ENCODE measurements around the gene STX19. TPM values are rescaled to one million over a fixed set of nuclear protein-coding genes. Genes with fewer than 3 reads are reported as not detected.

STX19 gene
- not detected for total RNA-seq

GRCh38 chr3:94028093-94028837, at the start of gene STX19:
Gene STX19, minus strand, starts transcription at chr3:94028597. Its CDS starts 13,328 bp downstream, at chr3:94015269.
- Histone ChIP-seq H3K4me3 (ENCODE audit: low read length) (no peak within 1 kb of the TSS), H3K27me3 (ENCODE audit: insufficient read depth, low read length) (no peaks in the 10 kb centered on the region), H3K4me1 (ENCODE audit: insufficient read depth, low read length) (no peaks in the 10 kb centered on the region), H3K9me3 (ENCODE audit: low read depth, low read length) (no peaks in the 10 kb centered on the region)

GRCh38 chr3:94076055-94076454, 47.7 kb upstream of the STX19 start:
- Histone ChIP-seq H3K9me3 (ENCODE audit: low read depth, low read length) (no peaks in the 10 kb centered on the region), H3K4me1 (ENCODE audit: insufficient read depth, low read length) (peaks cover 18% of the 10 kb centered on the region), H3K4me3 (ENCODE audit: low read length) (no peak overlapping the region), H3K27me3 (ENCODE audit: insufficient read depth, low read length) (no peaks in the 10 kb centered on the region)

DNA sequence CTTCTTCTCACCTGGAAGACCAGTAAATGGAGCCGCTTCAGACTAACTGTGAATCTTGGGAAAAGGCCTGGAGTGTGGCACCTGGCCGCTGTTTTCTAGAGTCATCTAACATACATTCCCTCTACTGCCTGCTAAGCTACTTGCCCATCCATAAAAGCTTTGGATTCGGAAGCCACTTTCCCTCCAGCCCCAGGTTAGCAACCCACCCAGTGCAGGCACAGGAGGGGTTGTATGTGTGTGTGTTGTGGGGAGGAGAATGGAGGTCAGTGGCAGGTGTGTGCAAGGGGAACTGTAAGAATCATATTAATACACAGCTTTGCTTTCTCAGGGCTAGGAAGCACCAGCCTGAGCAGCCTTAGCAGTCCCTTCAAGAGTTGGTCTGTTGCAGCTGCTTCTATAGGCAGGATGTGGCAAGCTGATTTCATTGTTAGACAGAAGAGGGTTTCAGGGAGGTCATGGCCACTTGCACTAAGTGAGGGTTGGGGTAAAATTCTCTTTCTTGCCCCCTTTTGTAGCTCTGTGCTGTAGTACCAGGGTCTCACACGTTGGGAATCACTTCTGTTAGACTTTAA, 43.4 kb upstream of the STX19 start:
- Histone ChIP-seq H3K27me3 (ENCODE audit: insufficient read depth, low read length) (no peaks in the 10 kb centered on the region), H3K9me3 (ENCODE audit: low read depth, low read length) (no peaks in the 10 kb centered on the region), H3K4me3 (ENCODE audit: low read length) (no peak overlapping the region), H3K4me1 (ENCODE audit: insufficient read depth, low read length) (peaks cover 6% of the 10 kb centered on the region)

DNA sequence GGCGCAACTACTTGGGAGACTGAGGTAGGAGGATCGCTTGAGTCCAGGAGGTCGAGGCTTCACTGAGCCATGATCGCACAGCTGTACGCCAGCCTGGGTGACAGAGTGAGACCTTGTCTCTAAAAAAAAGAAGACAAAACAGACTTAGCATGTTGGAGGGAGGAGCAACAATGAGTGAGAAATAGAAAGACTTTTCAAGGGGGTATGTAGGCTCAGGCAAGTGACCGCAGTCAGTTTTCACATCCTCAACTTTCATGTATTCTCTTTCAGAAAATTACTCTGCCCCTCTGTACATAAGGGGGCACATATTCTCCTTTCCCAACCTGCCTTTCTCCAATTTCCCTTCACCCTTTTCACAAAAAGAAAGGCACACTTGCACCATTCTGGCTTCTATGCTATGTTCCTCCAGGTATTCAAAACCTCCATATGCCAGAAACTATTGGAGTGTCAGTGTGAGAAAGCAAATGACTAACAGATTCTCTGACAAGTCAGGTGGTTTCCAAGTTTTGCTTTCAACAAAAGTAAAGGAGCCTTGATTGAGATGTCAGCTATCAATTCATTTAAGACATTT, 42.0 kb upstream of the STX19 start:
- Histone ChIP-seq H3K4me1 (ENCODE audit: insufficient read depth, low read length) (peaks cover 6% of the 10 kb centered on the region), H3K9me3 (ENCODE audit: low read depth, low read length) (no peaks in the 10 kb centered on the region), H3K4me3 (ENCODE audit: low read length) (no peak overlapping the region)

DNA sequence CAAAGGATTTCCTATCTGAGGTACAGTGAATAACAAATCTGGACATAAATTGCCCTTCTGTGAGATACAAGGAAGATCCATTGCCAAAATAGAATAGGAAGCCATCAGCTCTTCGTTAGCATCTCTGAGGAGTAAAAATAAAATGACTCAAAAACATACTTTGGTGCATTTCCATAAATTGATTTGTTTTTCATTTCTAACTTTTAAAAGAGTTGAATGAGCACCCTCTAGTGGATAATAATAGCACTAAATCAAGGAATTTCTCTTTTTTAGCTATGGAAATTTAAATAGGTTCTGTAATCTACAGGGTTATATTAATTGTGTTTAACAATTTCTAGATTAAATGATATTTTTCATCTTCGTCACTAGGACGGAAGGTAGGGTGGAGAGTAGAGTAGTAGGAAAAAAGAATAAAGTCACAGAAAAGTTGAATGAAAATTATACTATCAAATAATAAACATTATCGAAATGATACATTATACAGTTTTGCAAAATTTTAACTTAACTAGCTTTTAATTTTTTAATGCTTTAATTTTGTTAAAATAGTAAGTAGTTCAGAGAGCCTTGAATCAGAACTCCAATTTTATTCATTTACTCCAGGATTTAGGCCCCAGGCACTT, 40.9 kb upstream of the STX19 start:
- no peaks in the 10 kb centered on the region for H3K9me3 ChIP-seq (ENCODE audit: low read depth, low read length)
- H3K27me3 ChIP-seq (ENCODE audit: insufficient read depth, low read length) = no peaks in the 10 kb centered on the region
- H3K4me1 ChIP-seq (ENCODE audit: insufficient read depth, low read length) = peaks cover 16% of the 10 kb centered on the region
- H3K4me3 ChIP-seq (ENCODE audit: low read length) = no peak overlapping the region

More for the DNA sequence above, 42.0 kb upstream of the STX19 start:
- H3K27me3 ChIP-seq (ENCODE audit: insufficient read depth, low read length) = no peaks in the 10 kb centered on the region

DNA sequence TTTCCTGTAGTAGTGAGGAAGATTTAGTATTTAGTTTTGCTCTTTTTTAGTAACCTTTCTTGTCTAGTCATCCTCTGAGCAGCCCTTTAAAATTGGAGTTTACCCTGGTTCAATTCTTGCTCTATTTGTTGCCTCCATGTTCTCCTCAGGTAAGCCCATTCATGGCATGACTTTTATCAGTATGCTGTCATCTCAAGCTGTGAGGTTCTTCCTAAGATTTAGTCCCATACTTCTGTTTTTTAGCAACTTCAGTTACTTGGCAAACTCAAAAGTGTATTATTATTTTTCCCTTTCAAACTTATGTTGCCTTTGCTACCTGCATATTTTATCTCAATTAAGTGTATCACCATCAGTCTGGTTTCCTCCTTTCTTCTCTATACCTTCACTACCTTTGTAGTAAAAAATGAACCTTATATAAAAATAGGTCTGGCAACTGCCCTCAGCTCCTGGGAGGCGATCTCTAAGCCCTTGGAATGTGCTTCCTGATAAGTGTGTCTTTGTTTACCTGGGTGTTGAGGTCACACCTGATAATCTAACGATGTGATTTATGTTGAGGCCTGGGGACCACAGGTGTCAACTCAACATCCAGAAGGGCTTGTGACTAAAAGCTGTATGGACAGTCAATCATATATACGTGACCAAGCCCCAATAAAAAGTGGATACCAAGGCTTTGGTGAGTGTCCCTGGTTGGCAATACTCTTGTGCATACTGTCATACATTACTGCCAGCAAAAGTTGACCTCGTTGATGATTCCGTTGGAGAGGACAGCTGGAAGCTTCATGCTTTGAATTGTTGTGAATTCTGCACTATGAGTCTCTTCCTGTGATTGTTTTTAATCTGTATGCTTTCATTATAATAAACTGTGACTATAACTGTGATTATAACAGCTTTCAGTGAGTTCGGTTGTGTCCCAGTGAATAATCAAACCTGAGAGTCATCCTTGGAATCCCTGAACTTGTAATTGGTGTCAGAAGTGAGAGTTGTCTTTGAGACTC, 38.4 kb upstream of the STX19 start:
- Histone ChIP-seq H3K4me1 (ENCODE audit: insufficient read depth, low read length) (peaks cover 27% of the 10 kb centered on the region), H3K9me3 (ENCODE audit: low read depth, low read length) (no peaks in the 10 kb centered on the region), H3K27me3 (ENCODE audit: insufficient read depth, low read length) (no peaks in the 10 kb centered on the region), H3K4me3 (ENCODE audit: low read length) (no peak overlapping the region)

- H3K9me3 ChIP-seq (ENCODE audit: low read depth, low read length) = no peaks in the 10 kb centered on the region
- no peak overlapping the region for H3K4me3 ChIP-seq (ENCODE audit: low read length)
- peaks cover 24% of the 10 kb centered on the region for H3K4me1 ChIP-seq (ENCODE audit: insufficient read depth, low read length)
- no peaks in the 10 kb centered on the region for H3K27me3 ChIP-seq (ENCODE audit: insufficient read depth, low read length)
These were observed 37.6 kb upstream of the STX19 start for GRCh38 chr3:94065819-94066480.

- H3K4me1 ChIP-seq (ENCODE audit: insufficient read depth, low read length) = peaks cover 24% of the 10 kb centered on the region
- no peaks in the 10 kb centered on the region for H3K9me3 ChIP-seq (ENCODE audit: low read depth, low read length)
- no peak overlapping the region for H3K4me3 ChIP-seq (ENCODE audit: low read length)
- H3K27me3 ChIP-seq (ENCODE audit: insufficient read depth, low read length) = no peaks in the 10 kb centered on the region
These were observed 36.7 kb upstream of the STX19 start for GRCh38 chr3:94065122-94065521.

GRCh38 chr3:94064243-94064860, 36.0 kb upstream of the STX19 start:
- H3K27me3 ChIP-seq (ENCODE audit: insufficient read depth, low read length) = no peaks in the 10 kb centered on the region
- no peak overlapping the region for H3K4me3 ChIP-seq (ENCODE audit: low read length)
- H3K4me1 ChIP-seq (ENCODE audit: insufficient read depth, low read length) = peaks cover 24% of the 10 kb centered on the region
- H3K9me3 ChIP-seq (ENCODE audit: low read depth, low read length) = no peaks in the 10 kb centered on the region

- Histone ChIP-seq H3K4me1 (ENCODE audit: insufficient read depth, low read length) (peaks cover 24% of the 10 kb centered on the region), H3K27me3 (ENCODE audit: insufficient read depth, low read length) (no peaks in the 10 kb centered on the region), H3K4me3 (ENCODE audit: low read length) (peak overlapping the region; percentile 71), H3K9me3 (ENCODE audit: low read depth, low read length) (no peaks in the 10 kb centered on the region)
These were observed 35.2 kb upstream of the STX19 start for GRCh38 chr3:94063496-94064119.

- Histone ChIP-seq H3K4me3 (ENCODE audit: low read length) (peak within 1 kb of the TSS; percentile 71), H3K4me1 (ENCODE audit: insufficient read depth, low read length) (peaks cover 24% of the 10 kb centered on the region), H3K27me3 (ENCODE audit: insufficient read depth, low read length) (no peaks in the 10 kb centered on the region), H3K9me3 (ENCODE audit: low read depth, low read length) (no peaks in the 10 kb centered on the region)
These were observed 34.4 kb upstream of the STX19 start, which contains the start of the genes DHFR2 and NSUN3 for GRCh38 chr3:94062513-94063404. Gene DHFR2, minus strand, starts transcription at chr3:94062916. Its CDS starts 1,405 bp downstream, at chr3:94061511. Gene NSUN3, plus strand, starts transcription at chr3:94063061. Its CDS starts 66 bp downstream, at chr3:94063127.

GRCh38 chr3:94061297-94061696, 32.9 kb upstream of the STX19 start:
- Histone ChIP-seq H3K4me3 (ENCODE audit: low read length) (no peak overlapping the region), H3K27me3 (ENCODE audit: insufficient read depth, low read length) (no peaks in the 10 kb centered on the region), H3K9me3 (ENCODE audit: low read depth, low read length) (no peaks in the 10 kb centered on the region), H3K4me1 (ENCODE audit: insufficient read depth, low read length) (peaks cover 24% of the 10 kb centered on the region)
